Measurements from ENCODE around the gene NOL12.

DNA sequence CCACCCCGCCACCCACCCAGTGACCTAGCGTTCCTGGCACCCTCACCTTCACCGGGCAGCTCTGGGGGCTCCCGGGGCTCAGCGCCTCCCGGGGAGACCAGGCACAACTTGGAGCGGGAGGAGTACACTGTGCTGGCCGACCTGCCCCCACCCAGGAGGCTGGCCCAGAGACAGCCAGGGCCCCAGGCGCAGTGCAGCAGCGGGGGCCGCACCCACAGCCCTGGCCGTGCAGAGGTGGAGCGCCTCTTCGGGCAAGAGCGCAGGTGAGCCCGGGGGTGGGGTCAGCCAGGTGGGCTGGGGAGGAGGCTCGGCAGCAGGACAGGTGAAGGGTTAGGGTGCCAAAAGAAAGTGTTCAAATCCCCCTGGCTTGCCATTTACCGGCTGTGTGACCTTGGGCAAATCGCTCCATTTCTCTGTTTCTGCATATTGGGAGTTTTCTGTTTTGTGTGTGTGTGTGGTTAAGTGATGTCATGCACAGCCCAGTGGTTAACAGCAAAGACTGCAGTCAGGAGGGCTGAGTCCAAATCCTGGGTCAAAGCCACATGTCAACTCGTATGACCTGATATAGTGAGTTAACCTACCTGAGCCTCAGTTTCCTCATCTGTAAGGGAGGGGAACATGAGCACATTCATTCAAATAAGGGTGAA, 40.2 kb downstream of the NOL12 start:
- TF ChIP-seq, protein P1, sequence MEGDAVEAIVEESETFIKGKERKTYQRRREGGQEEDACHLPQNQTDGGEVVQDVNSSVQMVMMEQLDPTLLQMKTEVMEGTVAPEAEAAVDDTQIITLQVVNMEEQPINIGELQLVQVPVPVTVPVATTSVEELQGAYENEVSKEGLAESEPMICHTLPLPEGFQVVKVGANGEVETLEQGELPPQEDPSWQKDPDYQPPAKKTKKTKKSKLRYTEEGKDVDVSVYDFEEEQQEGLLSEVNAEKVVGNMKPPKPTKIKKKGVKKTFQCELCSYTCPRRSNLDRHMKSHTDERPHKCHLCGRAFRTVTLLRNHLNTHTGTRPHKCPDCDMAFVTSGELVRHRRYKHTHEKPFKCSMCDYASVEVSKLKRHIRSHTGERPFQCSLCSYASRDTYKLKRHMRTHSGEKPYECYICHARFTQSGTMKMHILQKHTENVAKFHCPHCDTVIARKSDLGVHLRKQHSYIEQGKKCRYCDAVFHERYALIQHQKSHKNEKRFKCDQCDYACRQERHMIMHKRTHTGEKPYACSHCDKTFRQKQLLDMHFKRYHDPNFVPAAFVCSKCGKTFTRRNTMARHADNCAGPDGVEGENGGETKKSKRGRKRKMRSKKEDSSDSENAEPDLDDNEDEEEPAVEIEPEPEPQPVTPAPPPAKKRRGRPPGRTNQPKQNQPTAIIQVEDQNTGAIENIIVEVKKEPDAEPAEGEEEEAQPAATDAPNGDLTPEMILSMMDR (IDR thresholded peaks at IDR 0.05) = peak; percentile 27; the same call in 1 of the 2 replicates
- TF ChIP-seq MEF2A (IDR thresholded peaks at IDR 0.05; ENCODE audit: borderline replicate concordance, low read depth) (no peak), EZH2phosphoT487 (IDR thresholded peaks at IDR 0.05; ENCODE audit: borderline replicate concordance, low read depth) (no peak)

All from SK-N-SH (cell line).